Kidney epithelial cell (primary cell): ENCODE results near the gene BRD2. TPM values are rescaled to one million over a fixed set of nuclear protein-coding genes. Genes with fewer than 3 reads are reported as not detected.

Experiments
- DNase-seq: peaks from one replicate; pipeline ENCODE4 v3.0.0-alpha.2; 2010; ENCODE audit warnings: low read depth
- H3K27me3 ChIP-seq: 2 replicates; pipeline ENCODE4 v1.6.0; 2011; ENCODE audit warnings: low read length; ENCODE audit not compliant: control insufficient read depth, insufficient read depth
- H3K36me3 ChIP-seq: 2 replicates; pipeline ENCODE4 v1.5.1; 2011; ENCODE audit warnings: low read length; ENCODE audit not compliant: control insufficient read depth, insufficient read depth
- H3K4me3 ChIP-seq: 2 replicates; pipeline ENCODE4 v1.5.1; 2011; ENCODE audit warnings: low read depth, mild to moderate bottlenecking, control low read depth, low read length
- CTCF ChIP-seq: IDR thresholded peaks from 2 replicates; pipeline ENCODE4 v1.5.1; 2011; ENCODE audit warnings: mild to moderate bottlenecking, moderate library complexity, low read length, control low read depth, inconsistent platforms; ENCODE audit not compliant: insufficient read depth, poor library complexity, severe bottlenecking
- total RNA-seq: library from RNA; depleted of rRNA; stranded (reverse); fragments of >200 nt; gene quantifications from 2 replicates; pipeline ENCODE4 v1.2.3, GENCODE V29; 2015

The BRD2 gene
- total RNA-seq, 1 donor from 2014 or later, result 191 TPM

GRCh38 chr6:32976334-32977069 lies 8.1 kb downstream of the BRD2 start:
- Histone ChIP-seq H3K4me3 (no peak overlapping the region), H3K27me3 (no peaks in the 10 kb centered on the region), H3K36me3 (peaks cover 15% of the 10 kb centered on the region)
- no peak for TF ChIP-seq CTCF
- no peak for DNase-seq

GRCh38 chr6:32977272-32977952 lies 9.0 kb downstream of the BRD2 start:
- H3K27me3 ChIP-seq, result no peaks in the 10 kb centered on the region
- H3K36me3 ChIP-seq, result peaks cover 15% of the 10 kb centered on the region
- no peak for DNase-seq
- no peak overlapping the region for H3K4me3 ChIP-seq
- no peak for TF ChIP-seq CTCF

- Histone ChIP-seq H3K36me3 (peaks cover 12% of the 10 kb centered on the region), H3K27me3 (no peaks in the 10 kb centered on the region), H3K4me3 (no peak overlapping the region)
- DNase-seq, result no peak
- TF ChIP-seq CTCF, result no peak
Measured at GRCh38 chr6:32977953-32978324, 9.5 kb downstream of the BRD2 start.

- no peak overlapping the region for H3K4me3 ChIP-seq
- no peak for TF ChIP-seq CTCF
- no peaks in the 10 kb centered on the region for H3K27me3 ChIP-seq
- peaks cover 6% of the 10 kb centered on the region for H3K36me3 ChIP-seq
- no peak for DNase-seq
Measured at GRCh38 chr6:32979720-32980487, 11.5 kb downstream of the BRD2 start.

- Histone ChIP-seq H3K36me3 (peaks cover 6% of the 10 kb centered on the region), H3K27me3 (no peaks in the 10 kb centered on the region), H3K4me3 (no peak overlapping the region)
- no peak for DNase-seq
- no peak for TF ChIP-seq CTCF
Measured at GRCh38 chr6:32980488-32981038, 12.2 kb downstream of the BRD2 start.
